Astrocyte (in vitro differentiated cells and primary cell): Measurements from ENCODE around the gene GID8. TPM values are rescaled to one million over a fixed set of nuclear protein-coding genes. Genes with fewer than 3 reads are reported as not detected.

ENCODE experiments used
- DNase-seq: peaks from one replicate; pipeline ENCODE4 v3.0.0-alpha.2; 2010; ENCODE audit warnings: low read depth
- FAIRE-seq: peaks from 2 replicates; lab custom pipeline; 2011; peaks lifted over from hg19 to GRCh38; lab: Jason Lieb, UNC
- H2AFZ ChIP-seq: 2 replicates; pipeline ENCODE4 v1.6.0; 2012; ENCODE audit warnings: low read depth, low read length, inconsistent platforms
- H3K27ac ChIP-seq: 2 replicates; pipeline ENCODE4 v1.5.1; 2011; ENCODE audit warnings: low read depth, low read length, inconsistent platforms
- H3K27me3 ChIP-seq: 2 replicates; pipeline ENCODE4 v1.6.0; 2011; ENCODE audit warnings: low read length, inconsistent platforms; ENCODE audit not compliant: insufficient read depth
- H3K36me3 ChIP-seq: 2 replicates; pipeline ENCODE4 v1.5.1; 2011; ENCODE audit warnings: low read length, inconsistent platforms; ENCODE audit not compliant: insufficient read depth
- H3K4me1 ChIP-seq: 2 replicates; pipeline ENCODE4 v1.5.1; 2011; ENCODE audit warnings: low read length, inconsistent platforms; ENCODE audit not compliant: insufficient read depth
- H3K4me2 ChIP-seq: 2 replicates; pipeline ENCODE4 v1.6.0; 2012; ENCODE audit warnings: low read length, inconsistent platforms
- H3K4me3 ChIP-seq: 2 replicates; pipeline ENCODE4 v1.5.1; 2011; ENCODE audit warnings: low read depth, mild to moderate bottlenecking, low read length, inconsistent platforms; ENCODE audit not compliant: insufficient read depth
- H3K79me2 ChIP-seq: 2 replicates; pipeline ENCODE4 v1.6.0; 2012; ENCODE audit warnings: mild to moderate bottlenecking, low read length, inconsistent platforms; ENCODE audit not compliant: insufficient read depth
- H3K9ac ChIP-seq: 2 replicates; pipeline ENCODE4 v1.6.0; 2012; ENCODE audit warnings: mild to moderate bottlenecking, low read length, inconsistent platforms
- H3K9me3 ChIP-seq: 2 replicates; pipeline ENCODE4 v1.5.1; 2012; ENCODE audit warnings: low read depth, mild to moderate bottlenecking, low read length, inconsistent platforms; ENCODE audit not compliant: insufficient read depth
- H4K20me1 ChIP-seq: 2 replicates; pipeline ENCODE4 v1.6.0; 2012; ENCODE audit warnings: low read length, inconsistent platforms; ENCODE audit not compliant: insufficient read depth
- H3K27ac Mint-ChIP-seq: one replicate; pipeline ENCODE4 v1.8.0; 2021; ENCODE audit warnings: mild to moderate bottlenecking, mixed read lengths; ENCODE audit not compliant: unreplicated experiment
- H3K27me3 Mint-ChIP-seq: one replicate; pipeline ENCODE4 v1.8.0; 2021; ENCODE audit warnings: low read depth, mixed read lengths; ENCODE audit not compliant: unreplicated experiment
- H3K36me3 Mint-ChIP-seq: one replicate; pipeline ENCODE4 v1.8.0; 2021; ENCODE audit warnings: low read depth, mixed read lengths; ENCODE audit not compliant: unreplicated experiment
- H3K4me1 Mint-ChIP-seq: one replicate; pipeline ENCODE4 v1.8.0; 2021; ENCODE audit warnings: low read depth, mixed read lengths; ENCODE audit not compliant: unreplicated experiment
- H3K4me3 Mint-ChIP-seq: one replicate; pipeline ENCODE4 v1.8.0; 2021; ENCODE audit warnings: mild to moderate bottlenecking, moderate library complexity, mixed read lengths; ENCODE audit not compliant: unreplicated experiment
- H3K9me3 Mint-ChIP-seq: one replicate; pipeline ENCODE4 v1.8.0; 2021; ENCODE audit warnings: mild to moderate bottlenecking, mixed read lengths; ENCODE audit not compliant: unreplicated experiment
- CTCF ChIP-seq: IDR thresholded peaks from 2 replicates; pipeline ENCODE4 v1.5.1; 2011; ENCODE audit warnings: low read depth, mild to moderate bottlenecking, inconsistent platforms, low read length, moderate library complexity; ENCODE audit not compliant: insufficient read depth
- EZH2 ChIP-seq: IDR thresholded peaks from 2 replicates; pipeline ENCODE4 v1.6.1; 2012; ENCODE audit warnings: mild to moderate bottlenecking, low read length, inconsistent platforms; ENCODE audit not compliant: insufficient read depth
- total RNA-seq: library from RNA; stranded (reverse); gene quantifications from 2 replicates; pipeline ENCODE4 v1.2.1, GENCODE V29; 2021

Gene GID8
- total RNA-seq, 1 donor from 2014 or later: 37.1 TPM

GRCh38 chr20:62977613-62978560 is 39.9 kb downstream of the GID8 start:
- Mint-ChIP-seq H3K4me1 (no peaks in the 10 kb centered on the region), H3K4me3 (no peak overlapping the region), H3K9me3 (no peaks in the 10 kb centered on the region), H3K27ac (no peak overlapping the region), H3K36me3 (no peaks in the 10 kb centered on the region), H3K27me3 (peaks cover 57% of the 10 kb centered on the region)
- no peaks in the 10 kb centered on the region for H3K36me3 ChIP-seq
- no peaks in the 10 kb centered on the region for H4K20me1 ChIP-seq
- no peak overlapping the region for H3K4me2 ChIP-seq
- TF ChIP-seq CTCF: no peak
- TF ChIP-seq EZH2: no peak
- H3K9ac ChIP-seq: no peak overlapping the region
- no peak overlapping the region for H3K27ac ChIP-seq
- H2AFZ ChIP-seq: no peak overlapping the region
- DNase-seq: no peak
- FAIRE-seq: no peak
- H3K79me2 ChIP-seq: no peaks in the 10 kb centered on the region
- peaks cover 47% of the 10 kb centered on the region for H3K27me3 ChIP-seq
- H3K4me1 ChIP-seq: no peaks in the 10 kb centered on the region
- no peak overlapping the region for H3K4me3 ChIP-seq
- H3K9me3 ChIP-seq: no peaks in the 10 kb centered on the region

- no peak for TF ChIP-seq EZH2
- TF ChIP-seq CTCF: no peak
- no peak for FAIRE-seq
- H3K4me3 Mint-ChIP-seq: no peak overlapping the region
Measured at GRCh38 chr20:62978561-62978943, 40.6 kb downstream of the GID8 start.

GRCh38 chr20:62979310-62979709 is 41.4 kb downstream of the GID8 start:
- Mint-ChIP-seq H3K27me3 (peaks cover 55% of the 10 kb centered on the region), H3K4me3 (no peak overlapping the region), H3K36me3 (no peaks in the 10 kb centered on the region), H3K27ac (no peak overlapping the region), H3K4me1 (no peaks in the 10 kb centered on the region), H3K9me3 (no peaks in the 10 kb centered on the region)
- no peaks in the 10 kb centered on the region for H3K79me2 ChIP-seq
- FAIRE-seq (no peak), DNase-seq (no peak)
- no peak overlapping the region for H3K4me3 ChIP-seq
- no peak overlapping the region for H3K4me2 ChIP-seq
- no peaks in the 10 kb centered on the region for H3K9me3 ChIP-seq
- TF ChIP-seq CTCF: no peak
- TF ChIP-seq EZH2: no peak
- no peaks in the 10 kb centered on the region for H3K4me1 ChIP-seq
- no peak overlapping the region for H2AFZ ChIP-seq
- H4K20me1 ChIP-seq: no peaks in the 10 kb centered on the region
- no peak overlapping the region for H3K9ac ChIP-seq
- no peak overlapping the region for H3K27ac ChIP-seq
- peaks cover 36% of the 10 kb centered on the region for H3K27me3 ChIP-seq
- no peaks in the 10 kb centered on the region for H3K36me3 ChIP-seq

More at GRCh38 chr20:62978561-62978943, 40.6 kb downstream of the GID8 start:
- H3K9me3 Mint-ChIP-seq: no peaks in the 10 kb centered on the region
- no peaks in the 10 kb centered on the region for H3K4me1 Mint-ChIP-seq
- H3K36me3 Mint-ChIP-seq: no peaks in the 10 kb centered on the region
- Histone ChIP-seq H3K79me2 (no peaks in the 10 kb centered on the region), H3K4me3 (no peak overlapping the region), H3K36me3 (no peaks in the 10 kb centered on the region), H3K27me3 (peaks cover 40% of the 10 kb centered on the region), H3K4me2 (no peak overlapping the region), H2AFZ (no peak overlapping the region), H3K9me3 (no peaks in the 10 kb centered on the region), H3K4me1 (no peaks in the 10 kb centered on the region), H3K9ac (no peak overlapping the region), H4K20me1 (no peaks in the 10 kb centered on the region), H3K27ac (no peak overlapping the region)
- peaks cover 56% of the 10 kb centered on the region for H3K27me3 Mint-ChIP-seq
- H3K27ac Mint-ChIP-seq: no peak overlapping the region
- DNase-seq: no peak
